Measurements from ENCODE around the gene LRAT. TPM values are rescaled to one million over a fixed set of nuclear protein-coding genes. Genes with fewer than 3 reads are reported as not detected.

LRAT gene
- total RNA-seq, 4 donors from 2014 or later = 0.42 to 1.1 (median 0.60) TPM; not detected in 1

DNA sequence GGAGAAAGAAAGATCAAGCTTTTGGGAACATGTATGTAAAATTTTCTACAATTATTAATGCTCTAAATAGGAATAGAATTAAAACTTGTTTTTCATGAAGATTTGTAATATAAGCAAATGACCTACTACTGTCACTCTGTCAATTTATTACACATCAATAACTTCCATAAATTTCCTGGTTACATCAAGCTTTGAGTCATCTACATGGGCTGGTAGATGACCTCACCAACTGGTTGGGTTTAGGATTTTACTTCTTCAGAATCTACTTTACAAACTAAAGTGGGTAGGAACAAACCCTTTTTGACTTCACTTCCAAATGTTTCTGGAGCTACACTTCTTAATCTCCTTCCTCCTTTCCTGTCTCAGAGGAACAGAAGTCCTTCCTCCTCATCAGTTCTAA lies 12.0 kb upstream of the LRAT start:
- H3K4me1 ChIP-seq = no peaks in the 10 kb centered on the region
- H3K27me3 ChIP-seq = no peaks in the 10 kb centered on the region
- no peak for DNase-seq (ENCODE audit: low spot score in 2 of 2)
- no peaks in the 10 kb centered on the region for H3K9me3 ChIP-seq
- H3K4me3 ChIP-seq = no peak overlapping the region
- no peaks in the 10 kb centered on the region for H3K36me3 ChIP-seq
- no peak overlapping the region for H3K27ac ChIP-seq
- TF ChIP-seq CTCF (IDR thresholded peaks at IDR 0.05) (no peak), POLR2A (IDR thresholded peaks at IDR 0.05) (no peak), EP300 (IDR thresholded peaks at IDR 0.05) (no peak)

DNA sequence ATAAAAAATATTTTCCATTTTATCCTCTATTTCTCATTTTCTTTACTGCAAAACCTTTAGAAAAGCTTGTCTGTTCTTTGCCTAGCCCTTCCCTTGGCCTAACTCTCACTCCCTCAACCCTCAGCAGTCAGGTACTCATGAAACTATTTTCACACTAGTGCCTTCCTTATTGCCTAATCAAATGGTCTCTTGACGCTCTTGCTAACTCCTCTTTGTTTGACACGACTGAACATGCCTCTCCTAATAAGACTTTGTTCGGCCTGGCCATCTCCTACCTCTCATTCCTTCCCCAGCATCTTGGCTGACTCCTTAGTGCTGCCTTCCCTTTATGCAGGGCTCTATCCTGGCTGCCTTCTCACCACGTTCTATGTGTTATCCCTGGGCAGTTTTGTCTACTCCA lies 11.1 kb upstream of the LRAT start:
- Histone ChIP-seq H3K9me3 (no peaks in the 10 kb centered on the region), H3K36me3 (no peaks in the 10 kb centered on the region), H3K4me3 (no peak overlapping the region), H3K27me3 (no peaks in the 10 kb centered on the region), H3K27ac (no peak overlapping the region), H3K4me1 (no peaks in the 10 kb centered on the region)
- 85 to 88% methylated on average over 4 of the region's 4 CpGs for WGBS, 2 donors
- TF ChIP-seq POLR2A (IDR thresholded peaks at IDR 0.05) (no peak), CTCF (IDR thresholded peaks at IDR 0.05) (no peak), EP300 (IDR thresholded peaks at IDR 0.05) (no peak)
- no peak for DNase-seq (ENCODE audit: low spot score in 2 of 2)

DNA sequence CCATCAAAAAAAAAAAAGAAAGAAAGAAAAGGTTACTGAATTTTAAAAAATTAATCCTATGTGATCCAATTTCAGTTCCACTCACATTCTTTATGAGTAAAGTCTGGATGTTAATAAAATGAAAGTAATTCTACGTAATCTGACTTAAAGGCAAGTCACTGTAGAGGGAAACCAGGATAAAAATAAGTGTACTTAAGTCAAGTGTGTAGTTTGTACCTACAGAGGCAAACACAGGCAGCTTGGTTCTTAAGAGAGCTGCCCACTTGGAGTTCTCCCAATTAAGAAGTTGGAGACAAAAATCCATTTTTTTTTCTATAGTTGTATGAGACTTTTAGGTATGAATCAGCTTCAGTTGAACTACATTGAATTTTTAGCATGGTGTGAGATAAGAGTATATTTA lies 7.0 kb upstream of the LRAT start:
- WGBS, 2 donors = 33 to 84% methylated on average over 1 of the region's 1 CpG
- no peak for DNase-seq (ENCODE audit: low spot score in 2 of 2)
- TF ChIP-seq EP300 (IDR thresholded peaks at IDR 0.05) (no peak), POLR2A (IDR thresholded peaks at IDR 0.05) (no peak), CTCF (IDR thresholded peaks at IDR 0.05) (no peak)
- Histone ChIP-seq H3K9me3 (no peaks in the 10 kb centered on the region), H3K4me3 (no peak overlapping the region), H3K4me1 (peaks cover 0 to 7% (median 2%) of the 10 kb centered on the region in 4 donors), H3K27ac (no peak overlapping the region), H3K27me3 (peaks cover 0 to under 1% of the 10 kb centered on the region in 2 donors), H3K36me3 (no peaks in the 10 kb centered on the region)

DNA sequence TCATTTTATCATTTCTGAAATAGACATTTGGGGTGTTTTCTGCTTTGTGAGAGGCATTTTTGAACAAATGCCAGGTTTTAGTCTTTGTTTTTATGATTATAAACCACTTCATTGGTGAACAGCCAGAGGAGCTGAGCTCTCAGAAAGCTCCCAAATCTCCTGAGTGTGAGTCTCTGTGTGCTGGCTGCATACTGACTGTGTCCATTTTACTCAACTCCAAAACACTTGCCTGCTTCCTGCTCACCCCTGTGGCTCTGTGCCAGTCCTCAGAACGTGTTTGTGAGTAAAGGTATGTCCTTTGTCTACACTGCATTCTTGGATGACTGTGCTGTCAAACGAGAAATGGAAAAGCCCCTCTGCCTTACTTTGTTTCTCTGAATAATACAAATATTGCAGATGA lies 5.4 kb upstream of the LRAT start:
- no peaks in the 10 kb centered on the region for H3K36me3 ChIP-seq
- TF ChIP-seq EP300 (IDR thresholded peaks at IDR 0.05) (no peak), CTCF (IDR thresholded peaks at IDR 0.05) (no peak), POLR2A (IDR thresholded peaks at IDR 0.05) (no peak)
- no peak for DNase-seq (ENCODE audit: low spot score in 2 of 2)
- WGBS, 2 donors = 8 to 12% methylated on average over 2 of the region's 2 CpGs
- no peaks in the 10 kb centered on the region for H3K9me3 ChIP-seq
- peaks cover 0 to 15% of the 10 kb centered on the region in 2 donors for H3K27me3 ChIP-seq
- H3K4me3 ChIP-seq = no peak overlapping the region
- peak overlapping the region in 1 of 4 donors; percentile 5 for H3K27ac ChIP-seq
- H3K4me1 ChIP-seq = peaks cover 0 to 24% (median 11%) of the 10 kb centered on the region in 4 donors

- H3K36me3 ChIP-seq = no peaks in the 10 kb centered on the region
- DNase-seq (ENCODE audit: low spot score in 2 of 2) = no peak
- H3K27me3 ChIP-seq = peaks cover 0 to 21% of the 10 kb centered on the region in 2 donors
- peak overlapping the region in 1 of 4 donors; percentile 40 for H3K27ac ChIP-seq
- H3K9me3 ChIP-seq = no peaks in the 10 kb centered on the region
- TF ChIP-seq POLR2A (IDR thresholded peaks at IDR 0.05) = no peak
- no peak for TF ChIP-seq CTCF (IDR thresholded peaks at IDR 0.05)
- no peak for TF ChIP-seq EP300 (IDR thresholded peaks at IDR 0.05)
- no peak overlapping the region for H3K4me3 ChIP-seq
- H3K4me1 ChIP-seq = peaks cover 0 to 31% (median 13%) of the 10 kb centered on the region in 4 donors
Measured at GRCh38 chr4:154739111-154739510, 4.7 kb upstream of the LRAT start.

Data from tibial nerve (tissue), 4 donors.